WERI-Rb-1 (cell line): ENCODE results near the gene RBM44.

Experiments
- DNase-seq: peaks from one replicate; pipeline ENCODE4 v3.0.0-alpha.2; 2020
- H3K27ac ChIP-seq: fragments of 250-450 bp; sonication (Bioruptor Pico); 2 replicates; pipeline ENCODE4 v1.5.1; 2020; ENCODE audit warnings: mild to moderate bottlenecking, moderate library complexity
- H3K27me3 ChIP-seq: fragments of 250-450 bp; sonication (Bioruptor Pico); 2 replicates; pipeline ENCODE4 v1.5.1; 2021; ENCODE audit warnings: mild to moderate bottlenecking, low read depth, moderate library complexity; ENCODE audit not compliant: insufficient read depth, severe bottlenecking
- H3K36me3 ChIP-seq: fragments of 250-450 bp; sonication (Bioruptor Pico); 2 replicates; pipeline ENCODE4 v1.5.1; 2020; ENCODE audit warnings: mild to moderate bottlenecking, moderate library complexity
- H3K4me3 ChIP-seq: 2 replicates; pipeline ENCODE4 v1.5.1; 2011; ENCODE audit warnings: low read depth, mild to moderate bottlenecking, control low read depth, low read length
- H3K9me3 ChIP-seq: fragments of 250-450 bp; sonication (Bioruptor Pico); 2 replicates; pipeline ENCODE4 v1.5.1; 2021; ENCODE audit warnings: mild to moderate bottlenecking, moderate library complexity; ENCODE audit not compliant: severe bottlenecking
- CTCF ChIP-seq: IDR thresholded peaks from 2 replicates; pipeline ENCODE4 v1.5.1; 2011; ENCODE audit warnings: low read depth, mild to moderate bottlenecking, control low read depth, inconsistent platforms, low read length

RBM44 gene

GRCh38 chr2:237816531-237816930 is 18.0 kb downstream of the RBM44 start:
- TF ChIP-seq CTCF: no peak
- H3K9me3 ChIP-seq: no peaks in the 10 kb centered on the region
- H3K4me3 ChIP-seq: no peak overlapping the region
- no peaks in the 10 kb centered on the region for H3K36me3 ChIP-seq
- H3K27me3 ChIP-seq: no peaks in the 10 kb centered on the region
- no peak for DNase-seq
- H3K27ac ChIP-seq: no peak overlapping the region

GRCh38 chr2:237818066-237818473 is 19.5 kb downstream of the RBM44 start:
- Histone ChIP-seq H3K27me3 (no peaks in the 10 kb centered on the region), H3K9me3 (no peaks in the 10 kb centered on the region), H3K36me3 (no peaks in the 10 kb centered on the region), H3K4me3 (no peak overlapping the region), H3K27ac (no peak overlapping the region)
- no peak for TF ChIP-seq CTCF
- DNase-seq: no peak

- Histone ChIP-seq H3K27ac (no peak overlapping the region), H3K36me3 (no peaks in the 10 kb centered on the region), H3K9me3 (no peaks in the 10 kb centered on the region), H3K4me3 (no peak overlapping the region), H3K27me3 (no peaks in the 10 kb centered on the region)
- no peak for TF ChIP-seq CTCF
- DNase-seq: no peak
Observed at GRCh38 chr2:237819231-237819630, 20.7 kb downstream of the RBM44 start.

GRCh38 chr2:237820421-237820820 is 21.8 kb downstream of the RBM44 start:
- Histone ChIP-seq H3K27ac (no peak overlapping the region), H3K9me3 (no peaks in the 10 kb centered on the region), H3K27me3 (no peaks in the 10 kb centered on the region), H3K4me3 (no peak overlapping the region), H3K36me3 (no peaks in the 10 kb centered on the region)
- no peak for DNase-seq
- TF ChIP-seq CTCF: no peak

- no peaks in the 10 kb centered on the region for H3K27me3 ChIP-seq
- TF ChIP-seq CTCF: no peak
- no peaks in the 10 kb centered on the region for H3K9me3 ChIP-seq
- H3K4me3 ChIP-seq: no peak overlapping the region
- no peaks in the 10 kb centered on the region for H3K36me3 ChIP-seq
- H3K27ac ChIP-seq: no peak overlapping the region
- DNase-seq: no peak
Observed at GRCh38 chr2:237823544-237823943, 25.0 kb downstream of the RBM44 start.

GRCh38 chr2:237824085-237824484 is 25.5 kb downstream of the RBM44 start:
- TF ChIP-seq CTCF: no peak
- no peaks in the 10 kb centered on the region for H3K9me3 ChIP-seq
- H3K36me3 ChIP-seq: no peaks in the 10 kb centered on the region
- no peak overlapping the region for H3K4me3 ChIP-seq
- H3K27me3 ChIP-seq: no peaks in the 10 kb centered on the region
- DNase-seq: no peak
- H3K27ac ChIP-seq: no peak overlapping the region
